HG02938 (cell line): ENCODE results near the gene ISCA1.

Experiments used
- ATAC-seq: cut with Tn5 transposase; IDR thresholded peaks from one replicate; pipeline ENCODE4 v1.9.1; 2021; ENCODE audit warnings: mild to moderate bottlenecking, moderate library complexity; ENCODE audit not compliant: unreplicated experiment

Gene ISCA1

DNA sequence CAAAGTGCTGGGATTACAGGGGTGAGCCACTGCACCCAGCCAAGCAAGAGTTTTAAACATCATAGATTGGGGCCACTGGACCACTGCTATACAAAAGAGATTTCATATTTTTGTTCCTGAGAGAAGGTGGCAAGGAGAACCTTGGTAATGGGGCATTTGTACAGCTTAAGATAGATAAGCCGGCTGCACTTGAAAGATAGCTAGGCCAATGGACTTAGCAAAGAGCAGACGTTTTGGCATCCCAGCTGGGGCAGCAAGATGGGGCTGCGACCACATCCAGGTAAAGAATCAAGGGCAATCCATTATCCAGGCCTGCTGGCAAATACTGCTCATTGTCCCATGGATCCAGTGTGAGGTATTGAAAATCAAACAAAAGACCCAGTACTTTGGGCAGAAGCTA is 3.9 kb upstream of the ISCA1 start:
- ATAC-seq, result no peak

GRCh38 chr9:86285261-86285660 is 2.9 kb upstream of the ISCA1 start:
- ATAC-seq, result no peak

DNA sequence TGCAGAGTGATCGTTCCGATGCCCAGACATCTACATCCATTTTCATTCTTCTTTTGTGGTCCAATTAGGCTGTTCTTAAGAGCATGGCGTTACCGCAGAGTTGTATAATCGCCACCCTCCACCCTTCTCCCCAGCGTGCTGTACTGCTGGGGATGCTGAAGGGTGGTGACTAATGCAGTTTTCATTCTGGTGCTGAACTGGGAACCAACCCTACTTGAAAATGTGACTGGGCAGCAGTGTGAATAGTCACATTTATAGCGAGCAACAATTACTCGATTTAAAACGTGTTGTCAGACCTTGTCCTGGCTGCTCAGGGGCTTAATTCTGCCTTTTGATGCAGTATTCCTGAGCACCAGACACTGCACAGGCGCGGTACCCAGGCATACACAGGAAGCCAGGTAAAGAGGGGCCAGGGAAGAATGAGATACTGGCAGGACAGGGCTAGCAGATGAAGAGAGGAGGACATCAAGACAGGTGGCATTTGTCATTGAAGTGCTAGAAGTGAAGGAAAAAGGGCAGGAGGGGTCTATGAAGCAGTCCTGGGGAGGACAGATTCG is 719 bp upstream of the ISCA1 start:
- no peak for ATAC-seq

GRCh38 chr9:86281593-86282076 is 703 bp downstream of the ISCA1 start:
- ATAC-seq, result peak; percentile 0

GRCh38 chr9:86280580-86280979 is 1.8 kb downstream of the ISCA1 start:
- no peak for ATAC-seq

- no peak for ATAC-seq
These were observed 2.5 kb downstream of the ISCA1 start for GRCh38 chr9:86279839-86280238.

GRCh38 chr9:86277072-86277471 is 5.3 kb downstream of the ISCA1 start:
- ATAC-seq, result no peak

- no peak for ATAC-seq
These were observed 6.4 kb downstream of the ISCA1 start for GRCh38 chr9:86275962-86276361.

GRCh38 chr9:86274821-86275643 is 7.3 kb downstream of the ISCA1 start:
- no peak for ATAC-seq

DNA sequence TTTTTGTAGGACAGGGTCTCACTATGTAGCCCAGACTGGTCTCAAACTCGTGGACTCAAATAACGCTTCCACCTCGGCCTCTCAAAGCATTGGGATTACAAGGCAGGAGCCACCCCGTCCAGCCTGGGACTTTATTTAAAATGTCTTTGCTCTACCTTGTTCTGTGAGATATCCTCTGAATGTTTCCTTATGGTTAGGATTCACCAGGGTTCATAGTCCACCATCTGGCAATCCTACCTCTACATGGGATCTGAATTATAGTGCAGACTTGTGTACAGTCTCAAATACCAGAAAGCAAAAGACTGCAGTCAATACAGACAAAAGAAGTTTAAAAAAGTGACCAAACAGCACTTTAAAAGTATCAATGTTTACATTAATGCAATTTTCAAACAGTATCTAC is 10.1 kb downstream of the ISCA1 start:
- ATAC-seq, result no peak

- no peak for ATAC-seq
These were observed 18.5 kb downstream of the ISCA1 start for GRCh38 chr9:86263876-86264275.

- no peak for ATAC-seq
These were observed 19.8 kb downstream of the ISCA1 start for GRCh38 chr9:86262492-86262891.

GRCh38 chr9:86259557-86259956 is 22.8 kb downstream of the ISCA1 start, which contains the start of gene C9orf153:
TSS of gene C9orf153 (minus strand) at chr9:86259657. CDS start at chr9:86229603, 30,054 bp downstream.
- no peak for ATAC-seq

DNA sequence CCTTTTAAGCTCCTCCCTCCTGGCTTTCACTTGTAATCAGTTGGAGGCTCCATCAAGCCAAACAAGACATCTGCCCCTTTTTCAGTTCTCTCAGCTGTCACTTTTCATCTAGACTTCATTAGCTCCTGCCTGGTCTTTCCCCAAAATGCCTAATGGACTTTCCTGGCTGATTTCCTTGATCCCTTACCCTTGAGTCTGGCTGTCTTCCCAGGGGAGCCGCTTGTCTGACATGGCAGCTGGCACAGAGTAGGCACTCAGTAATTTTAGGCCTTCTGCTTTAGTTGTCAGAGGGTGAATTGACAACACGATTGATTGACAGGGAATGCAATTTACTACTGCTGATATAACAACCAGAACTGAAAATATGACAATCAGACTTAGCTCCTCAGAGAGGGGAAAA is 24.9 kb downstream of the ISCA1 start:
- no peak for ATAC-seq

- no peak for ATAC-seq
These were observed 25.7 kb downstream of the ISCA1 start for GRCh38 chr9:86256653-86257052.

DNA sequence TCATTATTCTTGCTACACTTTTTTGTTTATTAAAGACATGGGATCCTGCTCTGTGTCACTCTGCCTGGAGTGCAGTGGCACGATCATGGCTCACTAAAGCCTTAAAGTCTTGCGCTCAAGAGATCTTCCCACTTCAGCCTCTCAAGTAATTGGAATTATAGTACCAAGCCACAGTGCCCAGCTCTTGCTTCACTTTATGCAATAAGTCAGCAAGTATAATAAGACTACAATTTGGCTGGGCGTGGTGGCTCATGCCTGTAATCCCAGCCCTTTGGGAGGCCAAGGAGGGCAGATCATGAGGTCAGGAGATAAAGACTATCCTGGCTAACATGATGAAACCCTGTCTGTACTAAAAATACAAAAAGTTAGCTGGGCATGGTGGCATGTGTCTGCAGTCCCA is 28.8 kb downstream of the ISCA1 start:
- ATAC-seq, result no peak

DNA sequence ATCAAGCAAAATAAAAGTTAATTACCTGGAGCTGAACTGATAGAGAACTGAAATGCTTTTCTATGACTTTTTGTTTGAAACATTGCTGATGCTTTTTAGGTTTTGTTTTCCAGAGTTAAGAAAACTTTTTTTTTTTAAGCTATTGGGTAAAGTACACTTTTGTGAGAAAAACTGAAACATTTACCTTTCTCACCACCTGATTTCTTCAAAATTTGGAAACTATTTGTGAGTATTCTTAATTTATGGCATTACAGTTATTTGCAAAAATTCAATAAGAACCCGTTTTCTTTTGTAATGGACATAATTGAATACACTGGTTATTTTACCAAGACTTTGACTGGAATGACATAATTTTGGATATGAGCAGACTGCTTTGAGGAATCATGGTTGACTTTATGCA is 29.5 kb downstream of the ISCA1 start:
- ATAC-seq, result no peak

GRCh38 chr9:86250123-86250522 is 32.2 kb downstream of the ISCA1 start:
- ATAC-seq, result no peak

GRCh38 chr9:86248746-86249145 is 33.6 kb downstream of the ISCA1 start:
- no peak for ATAC-seq

DNA sequence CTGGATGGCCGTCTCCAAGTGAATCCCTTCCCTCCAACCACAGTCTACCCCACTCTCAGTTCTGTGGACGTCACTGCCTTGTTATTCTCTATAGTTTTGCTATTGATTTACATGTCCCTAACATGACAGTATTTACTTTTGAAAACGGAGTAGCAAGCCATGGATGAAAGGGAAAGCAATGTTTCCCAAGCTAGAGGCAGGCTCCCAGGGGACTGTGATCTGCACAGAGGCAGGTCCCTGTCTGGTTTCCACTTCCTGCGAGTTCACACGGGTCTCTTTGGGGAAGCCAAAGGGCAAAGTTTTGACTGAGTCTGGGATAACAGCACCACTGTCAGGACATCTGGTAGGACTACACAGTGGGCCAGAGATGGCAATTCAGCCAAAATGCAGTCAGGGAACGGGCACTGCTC is 35.6 kb downstream of the ISCA1 start:
- peak; percentile 74 for ATAC-seq

GRCh38 chr9:86242071-86242470 is 40.3 kb downstream of the ISCA1 start:
- ATAC-seq, result no peak

GRCh38 chr9:86241216-86241615 is 41.1 kb downstream of the ISCA1 start:
- ATAC-seq, result no peak
